ENCODE data around the gene SDK1.

Gene SDK1

DNA sequence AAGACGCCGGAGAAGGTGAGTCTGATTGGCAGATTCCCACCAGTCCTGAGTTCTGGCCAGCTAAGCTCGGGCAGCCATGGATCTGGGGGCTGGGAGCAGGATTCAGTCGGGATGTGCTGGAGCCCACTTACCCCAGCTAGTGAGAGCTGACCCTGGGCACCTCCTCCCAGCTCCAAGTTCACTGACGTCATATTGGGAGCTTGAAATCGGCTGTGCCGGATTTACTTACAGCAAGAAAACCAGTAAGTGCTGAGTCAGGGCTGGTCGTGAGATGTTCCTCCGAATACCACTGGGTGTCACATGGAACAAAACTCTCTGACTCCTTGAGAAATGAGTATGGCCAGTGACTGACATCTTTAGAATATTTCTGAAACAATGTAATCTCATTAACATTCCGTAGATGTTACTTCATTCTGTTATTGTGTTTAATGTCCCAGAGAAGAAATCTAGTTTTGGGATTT lies 621.2 kb downstream of the SDK1 start:
- TF ChIP-seq, protein P1, sequence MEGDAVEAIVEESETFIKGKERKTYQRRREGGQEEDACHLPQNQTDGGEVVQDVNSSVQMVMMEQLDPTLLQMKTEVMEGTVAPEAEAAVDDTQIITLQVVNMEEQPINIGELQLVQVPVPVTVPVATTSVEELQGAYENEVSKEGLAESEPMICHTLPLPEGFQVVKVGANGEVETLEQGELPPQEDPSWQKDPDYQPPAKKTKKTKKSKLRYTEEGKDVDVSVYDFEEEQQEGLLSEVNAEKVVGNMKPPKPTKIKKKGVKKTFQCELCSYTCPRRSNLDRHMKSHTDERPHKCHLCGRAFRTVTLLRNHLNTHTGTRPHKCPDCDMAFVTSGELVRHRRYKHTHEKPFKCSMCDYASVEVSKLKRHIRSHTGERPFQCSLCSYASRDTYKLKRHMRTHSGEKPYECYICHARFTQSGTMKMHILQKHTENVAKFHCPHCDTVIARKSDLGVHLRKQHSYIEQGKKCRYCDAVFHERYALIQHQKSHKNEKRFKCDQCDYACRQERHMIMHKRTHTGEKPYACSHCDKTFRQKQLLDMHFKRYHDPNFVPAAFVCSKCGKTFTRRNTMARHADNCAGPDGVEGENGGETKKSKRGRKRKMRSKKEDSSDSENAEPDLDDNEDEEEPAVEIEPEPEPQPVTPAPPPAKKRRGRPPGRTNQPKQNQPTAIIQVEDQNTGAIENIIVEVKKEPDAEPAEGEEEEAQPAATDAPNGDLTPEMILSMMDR (IDR thresholded peaks at IDR 0.05; ENCODE audit: low read depth, low read length, missing control alignments) = no peak
- no peak for DNase-seq (ENCODE audit: extremely low read depth, low read depth)

DNA sequence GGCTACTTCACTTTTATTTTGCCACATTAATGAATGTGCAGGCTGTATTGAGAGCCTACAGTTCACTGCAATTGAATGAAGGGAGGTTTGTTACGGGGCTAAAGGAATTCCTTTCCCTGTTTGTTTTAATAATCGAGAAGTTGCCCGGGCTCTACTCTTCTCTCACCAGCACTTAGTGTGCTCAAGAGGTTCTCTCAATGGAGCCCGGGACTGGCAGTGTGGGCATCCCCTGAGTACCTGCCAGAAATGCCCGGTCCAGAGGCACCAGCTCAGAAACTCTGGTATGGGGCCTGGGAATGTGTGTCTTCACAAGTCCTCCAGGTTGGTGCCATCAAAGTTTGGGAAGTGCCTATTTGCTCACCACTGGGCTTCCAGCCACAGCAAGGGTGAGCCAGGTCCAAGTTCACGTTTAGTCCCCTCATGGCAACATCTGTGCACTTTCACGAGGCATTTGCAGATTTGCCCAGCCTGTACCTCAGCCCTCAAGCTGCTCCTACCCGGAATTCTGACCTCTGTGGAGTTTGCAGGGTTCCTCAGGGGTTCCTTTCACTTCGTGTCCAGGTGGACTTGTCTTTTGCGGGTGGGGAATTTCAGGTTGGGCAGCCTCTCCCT lies 622.4 kb downstream of the SDK1 start:
- no peak for DNase-seq (ENCODE audit: extremely low read depth, low read depth)
- H3K4me3 ChIP-seq (replicated peaks; ENCODE audit: low read depth, low read length) = no peak overlapping the region
- TF ChIP-seq, protein P1 (IDR thresholded peaks at IDR 0.05; ENCODE audit: low read depth, low read length, missing control alignments) = no peak

More for the DNA sequence above, 621.2 kb downstream of the SDK1 start:
- no peak overlapping the region for H3K4me3 ChIP-seq (replicated peaks; ENCODE audit: low read depth, low read length)

DNA sequence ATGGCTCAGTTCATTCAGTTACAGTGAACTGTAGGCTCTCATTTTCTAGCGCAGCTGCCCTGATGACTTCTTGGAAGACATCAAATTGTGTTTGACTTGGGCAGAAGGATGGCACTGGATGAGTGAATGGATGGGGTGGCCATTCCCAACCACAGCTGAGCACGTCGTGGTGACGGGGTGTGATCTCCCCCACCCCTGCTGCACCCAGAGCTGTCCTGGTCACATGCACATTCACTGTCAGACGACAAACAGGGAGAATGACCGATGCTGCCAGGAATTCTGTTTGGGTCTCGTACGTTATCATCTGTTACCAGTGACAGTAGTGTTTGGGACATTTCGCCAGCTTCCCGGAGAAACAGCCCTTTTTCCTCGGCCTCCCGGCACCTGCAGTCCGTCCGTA lies 623.2 kb downstream of the SDK1 start:
- DNase-seq (ENCODE audit: extremely low read depth, low read depth) = no peak
- H3K4me3 ChIP-seq (replicated peaks; ENCODE audit: low read depth, low read length) = no peak overlapping the region
- TF ChIP-seq, protein P1 (IDR thresholded peaks at IDR 0.05; ENCODE audit: low read depth, low read length, missing control alignments) = no peak

DNA sequence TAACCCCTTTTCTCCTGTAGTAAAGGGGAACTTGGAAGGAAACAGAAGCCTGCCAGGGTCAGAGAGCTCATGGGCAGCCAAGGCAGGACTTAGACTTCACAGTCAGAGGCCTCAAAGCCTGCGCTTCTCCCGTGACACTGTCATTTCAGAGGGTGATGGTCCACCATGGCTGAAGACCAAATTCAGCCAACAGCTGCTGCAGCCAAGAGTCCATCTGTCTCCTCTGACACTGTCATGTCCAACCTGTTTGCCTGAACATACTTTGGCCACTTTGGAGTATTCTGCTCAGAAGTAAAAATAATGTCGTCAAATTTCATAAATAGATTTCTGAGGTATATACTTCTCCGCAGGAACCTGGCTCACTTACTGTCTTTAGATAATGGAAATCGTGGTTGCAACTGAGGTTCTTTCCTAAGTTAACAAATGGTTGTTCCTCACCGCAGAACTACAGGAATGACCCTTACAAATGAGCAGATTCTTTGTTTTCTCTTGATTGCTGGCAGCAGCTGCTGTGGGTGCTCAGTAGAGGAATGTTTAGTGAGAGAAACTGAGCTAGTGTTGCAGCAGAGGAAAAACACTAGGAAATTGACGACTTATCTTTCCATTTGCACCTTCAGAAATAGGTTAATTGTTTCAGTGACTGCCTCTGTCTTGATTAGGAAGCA lies 626.5 kb downstream of the SDK1 start:
- no peak for DNase-seq (ENCODE audit: extremely low read depth, low read depth)
- TF ChIP-seq, protein P1 (IDR thresholded peaks at IDR 0.05; ENCODE audit: low read depth, low read length, missing control alignments) = no peak
- H3K4me3 ChIP-seq (replicated peaks; ENCODE audit: low read depth, low read length) = no peak overlapping the region

DNA sequence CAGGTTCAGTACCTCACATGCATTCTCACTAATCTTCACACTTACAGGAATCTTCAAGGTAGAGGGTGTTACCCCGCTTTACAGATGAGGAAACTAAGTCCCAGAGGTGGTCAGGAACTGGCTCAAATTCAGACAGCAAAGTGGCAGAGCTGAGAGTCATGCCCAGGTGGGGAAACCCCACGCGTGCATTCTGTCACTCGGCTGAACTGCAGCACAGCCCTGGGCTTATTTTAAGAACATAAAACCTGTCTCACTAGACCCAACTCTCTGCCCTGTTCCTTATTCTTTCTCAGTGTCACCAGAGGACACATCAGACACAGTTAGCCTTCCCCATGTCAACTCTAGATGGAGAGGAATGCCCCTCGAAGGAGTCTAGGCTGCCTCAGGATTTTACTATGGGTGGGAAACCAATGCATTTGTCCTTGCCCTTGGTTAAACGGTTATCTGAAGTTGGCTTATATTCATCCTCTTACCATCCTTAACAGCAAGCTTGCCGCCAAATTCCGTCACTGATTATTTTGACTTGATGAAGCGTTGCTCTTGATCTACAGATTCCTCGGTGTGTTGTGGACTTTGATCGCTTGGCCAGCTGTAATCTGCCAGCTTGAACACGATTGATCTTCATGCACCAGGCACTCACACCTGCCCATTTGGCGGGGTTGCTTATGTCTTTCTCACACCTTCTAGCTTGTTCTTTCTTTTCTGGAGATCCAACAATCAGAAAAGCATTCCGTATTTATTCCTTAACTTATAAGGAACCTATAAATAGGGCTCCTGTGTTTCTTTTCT lies 627.9 kb downstream of the SDK1 start:
- no peak for DNase-seq (ENCODE audit: extremely low read depth, low read depth)
- TF ChIP-seq, protein P1 (IDR thresholded peaks at IDR 0.05; ENCODE audit: low read depth, low read length, missing control alignments) = no peak
- no peak overlapping the region for H3K4me3 ChIP-seq (replicated peaks; ENCODE audit: low read depth, low read length)

DNA sequence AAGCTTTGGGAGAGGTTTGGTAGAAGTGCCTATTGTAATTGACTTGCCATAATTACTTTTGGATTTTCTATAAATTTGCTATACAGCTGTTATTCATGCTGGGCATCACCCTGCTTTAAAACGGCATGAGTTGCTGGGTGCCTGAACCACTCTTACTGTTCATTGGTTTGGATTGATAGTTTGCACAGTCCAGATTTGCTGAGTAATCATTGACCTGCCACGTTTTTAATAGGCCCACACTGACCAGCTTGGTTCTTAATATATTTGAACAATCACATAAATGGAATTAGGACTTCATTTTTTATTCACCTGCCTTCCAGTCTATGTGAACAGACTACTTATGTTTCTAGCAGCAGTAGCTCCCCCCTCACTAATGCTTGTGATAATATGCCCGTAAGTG lies 630.8 kb downstream of the SDK1 start:
- TF ChIP-seq, protein P1 (IDR thresholded peaks at IDR 0.05; ENCODE audit: low read depth, low read length, missing control alignments) = no peak
- H3K4me3 ChIP-seq (replicated peaks; ENCODE audit: low read depth, low read length) = no peak overlapping the region
- DNase-seq (ENCODE audit: extremely low read depth, low read depth) = no peak
